Neutrophil (primary cell): ENCODE results near the gene RIMBP2.

Source experiments
- H3K27ac ChIP-seq: fragments of 200-600 bp; sonication (generic); 2 replicates; pipeline ENCODE4 v1.5.1; 2016; ENCODE audit warnings: mild to moderate bottlenecking, moderate library complexity
- H3K27me3 ChIP-seq: fragments of 200-600 bp; sonication (generic); 2 replicates; pipeline ENCODE4 v1.6.0; 2016; ENCODE audit warnings: mild to moderate bottlenecking
- H3K36me3 ChIP-seq: fragments of 200-600 bp; sonication (generic); 2 replicates; pipeline ENCODE4 v1.5.1; 2017
- H3K4me1 ChIP-seq, 2 experiments: fragments of 200-600 bp in 1 of 2; sonication (generic) in 1 of 2; 1 replicate in 1 of 2; 2 replicates in 1 of 2; pipeline versions ENCODE4 v1.5.1 to v1.6.1; 2013 to 2016; ENCODE audit warnings: low read depth in 1 of 2, low read length in 1 of 2, mild to moderate bottlenecking in 1 of 2, moderate library complexity in 1 of 2; ENCODE audit not compliant: control insufficient read depth in 1 of 2, insufficient read depth in 1 of 2
- H3K4me3 ChIP-seq, 2 experiments: fragments of 200-600 bp in 1 of 2; sonication (generic) in 1 of 2; 1 replicate in 1 of 2; 2 replicates in 1 of 2; pipeline ENCODE4 v1.5.1; 2013 to 2016; ENCODE audit warnings: low read depth in 1 of 2, low read length in 1 of 2, mild to moderate bottlenecking in 1 of 2, moderate library complexity in 1 of 2
- H3K9me3 ChIP-seq: fragments of 200-600 bp; sonication (generic); 2 replicates; pipeline ENCODE4 v1.5.1; 2016
- CTCF ChIP-seq: fragments of 200-600 bp; sonication (generic); IDR thresholded peaks from 2 replicates; pipeline ENCODE4 v1.5.1; 2016; ENCODE audit warnings: antibody characterized with exemption

Gene RIMBP2

DNA sequence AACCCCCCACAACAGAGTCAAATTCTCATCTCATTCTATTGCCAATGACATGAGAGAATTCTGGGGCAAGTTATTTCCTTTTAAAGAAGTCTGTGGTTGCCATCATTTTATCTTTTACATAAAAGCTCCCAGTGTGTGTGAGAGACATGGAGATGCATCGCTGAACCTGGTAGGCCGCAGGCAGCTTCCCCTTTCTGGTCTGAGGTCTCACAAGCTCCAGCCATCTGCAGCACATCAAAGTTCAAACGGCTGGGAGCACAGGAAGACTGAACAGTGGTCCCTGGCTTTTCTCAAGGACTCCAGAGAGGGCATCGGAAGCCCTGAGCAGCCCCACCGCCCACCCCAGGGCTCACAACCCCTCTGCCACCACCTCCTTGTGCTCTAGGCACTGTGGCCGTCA lies 141.7 kb downstream of the RIMBP2 start:
- Histone ChIP-seq H3K9me3 (no peaks in the 10 kb centered on the region), H3K36me3 (no peaks in the 10 kb centered on the region), H3K4me1 (no peaks in the 10 kb centered on the region), H3K27me3 (no peaks in the 10 kb centered on the region), H3K27ac (no peak overlapping the region), H3K4me3 (no peak overlapping the region)
- no peak for TF ChIP-seq CTCF

GRCh38 chr12:130573766-130574165 lies 142.3 kb downstream of the RIMBP2 start:
- H3K4me1 ChIP-seq = no peaks in the 10 kb centered on the region
- H3K4me3 ChIP-seq = no peak overlapping the region
- no peak for TF ChIP-seq CTCF
- no peaks in the 10 kb centered on the region for H3K36me3 ChIP-seq
- no peaks in the 10 kb centered on the region for H3K27me3 ChIP-seq
- H3K9me3 ChIP-seq = no peaks in the 10 kb centered on the region
- no peak overlapping the region for H3K27ac ChIP-seq

DNA sequence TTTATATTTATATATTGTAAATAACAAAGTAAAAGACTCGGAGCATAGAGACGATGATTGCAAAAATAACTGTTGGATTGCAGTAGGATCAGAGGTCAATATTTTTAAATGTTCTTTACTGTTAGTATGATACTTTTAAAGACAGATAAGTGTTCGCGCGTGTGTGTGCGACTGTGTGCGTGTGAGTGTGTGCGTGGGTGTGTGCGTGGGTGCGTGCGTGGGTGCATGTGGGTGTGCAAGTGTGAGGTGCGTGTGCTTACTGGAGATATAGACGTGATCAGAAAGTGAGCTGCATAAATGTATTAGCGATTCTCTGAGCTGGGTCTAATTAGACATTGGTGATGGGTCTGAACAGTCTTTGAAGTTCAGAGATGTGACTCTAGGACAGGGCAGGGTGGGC lies 142.9 kb downstream of the RIMBP2 start:
- no peak overlapping the region for H3K4me3 ChIP-seq

DNA sequence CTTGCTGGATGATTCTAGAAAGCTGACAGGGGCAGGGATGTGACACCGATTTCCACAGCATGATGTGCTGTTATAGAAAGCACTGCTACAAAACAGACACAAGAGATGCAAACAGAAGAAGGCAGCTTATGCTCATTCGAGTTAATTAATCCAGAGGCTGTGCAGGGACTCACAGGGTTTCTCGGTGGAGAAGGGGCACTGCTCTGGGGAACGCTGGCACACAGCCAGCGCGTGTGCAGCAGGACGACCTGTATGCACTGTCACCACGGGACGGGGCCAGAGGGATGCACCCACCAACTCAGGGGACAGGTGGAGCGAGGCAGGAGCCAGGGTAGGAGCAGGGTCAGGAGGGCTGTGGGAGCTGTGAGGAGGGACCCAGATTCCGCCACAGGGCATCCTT lies 143.5 kb downstream of the RIMBP2 start:
- Histone ChIP-seq H3K36me3 (no peaks in the 10 kb centered on the region), H3K4me3 (no peak overlapping the region), H3K27me3 (no peaks in the 10 kb centered on the region), H3K4me1 (no peaks in the 10 kb centered on the region), H3K9me3 (no peaks in the 10 kb centered on the region), H3K27ac (no peak overlapping the region)
- TF ChIP-seq CTCF = no peak

More for the DNA sequence above, 142.9 kb downstream of the RIMBP2 start:
- no peaks in the 10 kb centered on the region for H3K36me3 ChIP-seq
- TF ChIP-seq CTCF = no peak
- no peaks in the 10 kb centered on the region for H3K27me3 ChIP-seq
- H3K27ac ChIP-seq = no peak overlapping the region
- no peaks in the 10 kb centered on the region for H3K9me3 ChIP-seq
- H3K4me1 ChIP-seq = no peaks in the 10 kb centered on the region

DNA sequence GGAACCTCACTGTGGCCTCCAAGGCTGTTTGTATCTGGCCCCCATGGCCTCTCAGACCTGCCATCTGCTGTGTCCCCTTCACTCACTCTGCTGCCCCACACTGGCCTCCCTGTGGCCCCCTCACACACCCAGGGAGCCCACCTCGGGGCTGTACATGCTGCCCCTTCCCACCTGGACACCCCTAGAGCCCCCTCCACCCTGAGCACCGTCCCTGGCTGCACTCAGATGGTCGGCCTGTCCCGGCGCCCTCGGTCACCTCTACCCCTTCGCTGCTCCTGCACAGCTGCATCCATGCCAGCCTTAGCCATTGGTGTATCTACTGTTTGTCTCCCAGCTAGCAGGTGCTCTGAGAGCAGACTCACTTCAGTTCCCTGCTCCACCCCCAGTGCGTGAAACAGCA lies 144.4 kb downstream of the RIMBP2 start:
- H3K4me1 ChIP-seq = no peaks in the 10 kb centered on the region
- H3K9me3 ChIP-seq = no peaks in the 10 kb centered on the region
- H3K27ac ChIP-seq = no peak overlapping the region
- no peak for TF ChIP-seq CTCF
- no peak overlapping the region for H3K4me3 ChIP-seq
- H3K27me3 ChIP-seq = no peaks in the 10 kb centered on the region
- no peaks in the 10 kb centered on the region for H3K36me3 ChIP-seq

GRCh38 chr12:130571089-130571488 lies 145.0 kb downstream of the RIMBP2 start:
- no peaks in the 10 kb centered on the region for H3K4me1 ChIP-seq
- H3K9me3 ChIP-seq = no peaks in the 10 kb centered on the region
- no peaks in the 10 kb centered on the region for H3K36me3 ChIP-seq
- H3K27me3 ChIP-seq = no peaks in the 10 kb centered on the region
- H3K27ac ChIP-seq = no peak overlapping the region
- no peak overlapping the region for H3K4me3 ChIP-seq
- TF ChIP-seq CTCF = no peak
